IPS DF 4.7 (cell line): ENCODE data around the gene PIWIL4.

Experiments
- DNase-seq: peaks from one replicate; pipeline ENCODE4 v3.0.0-alpha.2; 2013; ENCODE audit warnings: low spot score; ENCODE audit errors: extremely low read depth

Gene PIWIL4

DNA sequence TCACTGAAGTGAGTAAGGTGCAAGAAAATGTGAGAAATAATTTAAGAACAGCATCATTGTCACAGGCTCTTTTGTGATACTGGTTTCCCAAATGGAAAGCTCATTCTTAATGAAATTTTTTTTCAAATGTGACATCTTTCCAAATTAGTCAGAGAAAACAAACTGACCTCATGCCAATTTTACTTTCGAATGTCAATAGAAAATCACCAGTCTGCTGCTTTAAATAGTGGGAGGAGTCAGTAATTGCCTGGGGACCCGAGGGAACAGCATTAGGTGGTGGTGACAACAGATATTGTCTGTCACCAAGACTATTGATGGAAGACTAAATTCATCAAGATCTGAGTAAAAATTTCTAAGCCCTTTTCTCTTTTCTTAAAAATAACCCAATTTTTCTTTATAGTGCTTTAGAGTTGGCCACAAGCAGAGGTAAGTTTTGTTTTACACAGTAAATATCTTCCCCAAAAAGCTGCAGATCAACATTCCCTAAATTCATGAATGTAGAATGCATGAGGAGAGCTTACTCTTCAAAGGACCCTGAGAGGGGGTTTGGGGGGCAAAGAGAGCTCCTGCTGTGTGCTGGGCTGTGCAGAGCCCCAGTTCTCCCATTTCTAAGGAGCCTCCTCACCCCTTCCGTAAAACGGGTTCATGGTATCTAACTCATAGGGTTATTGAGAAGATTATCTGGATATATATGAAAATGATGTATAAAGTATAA is 95.1 kb downstream of the PIWIL4 start:
- no peak for DNase-seq

DNA sequence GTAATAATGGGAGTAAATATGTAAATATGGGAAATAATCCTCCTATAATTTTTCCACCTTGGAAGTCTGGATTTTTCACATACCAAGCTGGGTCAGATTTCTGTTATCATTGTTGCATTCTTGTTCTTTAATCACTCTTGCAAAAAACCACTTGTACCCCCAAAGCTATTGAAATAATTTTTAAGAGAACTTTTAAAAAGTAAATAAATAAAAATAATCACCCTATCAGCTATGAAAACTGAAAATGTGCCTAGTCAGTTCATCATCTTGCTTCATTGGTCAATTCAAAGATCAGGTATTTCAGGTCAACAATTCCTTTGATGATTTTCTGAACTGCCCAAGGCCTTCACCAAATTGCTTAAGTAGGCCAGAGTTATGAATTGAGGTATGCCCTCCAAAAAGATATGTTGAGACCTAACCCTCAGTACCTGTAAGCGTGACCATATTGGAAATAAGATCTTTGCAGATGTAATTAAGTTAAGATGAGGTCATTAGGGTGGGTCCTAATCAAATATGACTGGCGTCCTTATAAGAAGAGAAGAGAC is 95.8 kb downstream of the PIWIL4 start:
- DNase-seq: no peak

DNA sequence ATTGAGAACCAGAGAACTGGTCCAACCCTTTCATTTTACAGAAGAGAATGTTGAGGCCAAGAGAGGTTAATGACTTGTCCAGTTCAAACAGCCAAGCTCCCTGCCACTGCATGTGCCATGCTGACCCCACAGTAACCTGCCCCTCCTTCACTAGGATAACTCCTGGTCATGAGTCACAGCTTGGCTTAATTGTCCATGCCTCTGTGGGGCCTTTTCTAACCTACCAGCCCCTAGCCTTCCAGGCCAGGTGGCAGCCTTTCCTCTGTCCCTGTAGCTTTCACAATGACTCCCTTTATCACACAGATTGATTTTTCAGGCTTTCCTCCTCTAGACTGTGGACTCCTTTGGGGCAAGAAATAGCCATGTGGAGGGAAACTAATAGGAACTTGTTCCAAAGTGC is 97.2 kb downstream of the PIWIL4 start:
- no peak for DNase-seq

DNA sequence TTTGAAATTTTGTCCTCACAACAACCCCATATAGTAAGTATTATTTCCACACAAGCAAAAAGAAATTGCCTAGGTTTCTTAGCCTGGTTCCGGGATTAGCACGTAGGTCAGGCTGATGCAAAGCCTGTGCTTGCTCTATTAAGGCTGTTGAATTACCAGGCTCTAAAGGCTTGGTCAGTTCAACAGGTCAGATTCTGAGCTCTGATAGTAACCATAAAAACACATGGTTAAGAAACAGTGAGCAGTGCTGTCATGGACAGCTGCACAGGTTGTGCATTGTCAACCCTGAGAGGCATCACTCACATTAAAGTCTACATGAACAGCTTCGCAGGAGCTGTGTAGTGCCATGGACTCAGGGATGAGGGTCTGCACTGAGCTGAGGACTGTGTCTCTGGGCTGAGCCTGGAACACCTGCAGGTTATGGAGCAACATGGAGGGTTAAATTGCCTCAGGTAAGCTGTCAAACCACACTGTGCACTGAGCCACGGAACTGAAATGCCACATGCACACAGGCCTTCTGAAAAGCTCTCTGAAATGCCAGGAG is 98.0 kb downstream of the PIWIL4 start:
- no peak for DNase-seq

DNA sequence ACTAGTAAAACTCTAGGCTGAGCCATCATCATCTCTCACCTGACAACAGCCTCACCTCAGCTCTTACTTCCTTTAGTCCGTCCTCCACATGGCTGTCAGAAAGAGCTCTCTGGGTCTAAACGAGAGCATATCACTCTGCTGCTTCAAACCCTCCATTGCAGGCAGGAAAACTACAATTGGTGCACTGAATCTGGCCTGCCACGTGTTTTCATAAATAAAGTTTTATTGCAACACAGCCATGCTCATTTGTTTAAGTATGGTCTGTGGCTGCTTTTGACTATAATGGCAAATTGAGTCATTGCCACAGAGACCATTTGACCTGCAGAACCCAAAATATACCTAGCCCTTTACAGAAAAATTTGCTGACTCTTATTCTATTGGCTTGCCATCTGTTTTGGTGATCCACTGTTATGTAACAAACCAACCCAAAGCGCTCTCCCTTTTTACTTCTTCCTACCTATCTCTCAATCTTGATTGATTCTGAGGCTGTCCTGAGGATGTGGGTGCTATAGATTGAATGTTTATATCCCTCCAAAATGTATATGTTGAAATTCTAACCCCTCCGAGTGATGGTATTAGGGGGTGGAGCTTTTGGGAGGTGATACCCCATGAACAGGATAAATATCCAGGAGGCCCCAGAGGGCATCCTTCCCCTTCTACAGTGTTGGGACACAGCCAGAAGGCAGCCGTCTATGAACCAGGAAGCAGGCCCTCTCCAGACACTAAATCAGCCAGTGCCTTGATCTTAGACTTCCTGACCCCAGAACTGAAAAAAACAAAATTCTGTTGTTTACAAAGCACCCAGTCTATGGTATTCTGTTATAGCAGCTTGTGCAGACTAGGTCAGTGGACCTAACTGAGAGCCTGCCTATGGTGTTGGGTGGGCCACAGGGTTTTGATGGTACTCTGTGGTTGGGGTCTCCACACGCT is 99.9 kb downstream of the PIWIL4 start:
- no peak for DNase-seq

DNA sequence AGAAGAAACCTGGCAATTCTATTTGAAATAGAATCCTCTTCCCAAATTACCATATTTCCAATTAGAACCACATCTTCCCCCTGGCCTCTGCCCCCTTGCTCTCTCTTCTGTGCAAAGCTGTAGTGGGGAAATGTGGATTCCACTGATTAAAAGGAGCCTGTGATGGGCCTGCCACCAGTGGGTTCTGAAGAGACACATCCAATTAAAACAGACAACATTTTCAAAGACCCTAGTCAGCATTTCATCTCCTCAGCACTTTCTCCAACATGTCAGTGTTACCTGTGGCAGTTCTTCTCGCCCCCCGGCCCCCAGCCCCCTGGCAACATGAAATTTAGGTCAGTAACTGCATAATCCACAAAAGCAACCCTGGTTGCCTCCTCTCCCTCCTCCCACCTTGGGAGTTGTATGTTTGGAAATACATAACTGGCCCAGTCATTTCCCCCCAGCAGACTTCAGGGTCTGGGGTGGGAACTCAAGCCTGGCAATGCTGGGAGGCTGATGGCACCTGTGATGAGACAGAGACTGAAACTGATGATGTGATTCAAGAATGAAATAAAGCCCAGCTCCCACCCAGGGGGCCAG is 101.1 kb downstream of the PIWIL4 start:
- DNase-seq: no peak

DNA sequence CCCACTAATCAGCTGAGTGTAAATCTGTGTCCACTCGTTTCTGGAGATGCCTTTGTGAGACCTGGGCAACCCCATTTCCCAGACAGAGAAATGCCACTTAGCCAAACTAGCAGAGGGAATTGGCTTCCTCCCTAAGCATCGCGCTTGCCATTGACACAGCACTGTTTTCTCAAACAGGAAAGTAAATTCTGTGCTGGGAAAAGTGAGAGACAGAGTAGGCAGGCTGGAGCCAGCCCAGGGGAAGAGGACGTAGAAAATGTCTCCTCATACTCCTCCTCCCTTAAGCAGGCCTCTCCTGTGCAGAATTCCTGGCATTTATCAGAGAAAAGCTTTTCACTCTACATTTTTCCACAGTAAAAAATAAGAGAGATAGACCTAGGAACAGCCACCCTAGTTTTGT is 101.9 kb downstream of the PIWIL4 start:
- DNase-seq: no peak
